ENCODE results near the gene SH3BP5.

The SH3BP5 gene

DNA sequence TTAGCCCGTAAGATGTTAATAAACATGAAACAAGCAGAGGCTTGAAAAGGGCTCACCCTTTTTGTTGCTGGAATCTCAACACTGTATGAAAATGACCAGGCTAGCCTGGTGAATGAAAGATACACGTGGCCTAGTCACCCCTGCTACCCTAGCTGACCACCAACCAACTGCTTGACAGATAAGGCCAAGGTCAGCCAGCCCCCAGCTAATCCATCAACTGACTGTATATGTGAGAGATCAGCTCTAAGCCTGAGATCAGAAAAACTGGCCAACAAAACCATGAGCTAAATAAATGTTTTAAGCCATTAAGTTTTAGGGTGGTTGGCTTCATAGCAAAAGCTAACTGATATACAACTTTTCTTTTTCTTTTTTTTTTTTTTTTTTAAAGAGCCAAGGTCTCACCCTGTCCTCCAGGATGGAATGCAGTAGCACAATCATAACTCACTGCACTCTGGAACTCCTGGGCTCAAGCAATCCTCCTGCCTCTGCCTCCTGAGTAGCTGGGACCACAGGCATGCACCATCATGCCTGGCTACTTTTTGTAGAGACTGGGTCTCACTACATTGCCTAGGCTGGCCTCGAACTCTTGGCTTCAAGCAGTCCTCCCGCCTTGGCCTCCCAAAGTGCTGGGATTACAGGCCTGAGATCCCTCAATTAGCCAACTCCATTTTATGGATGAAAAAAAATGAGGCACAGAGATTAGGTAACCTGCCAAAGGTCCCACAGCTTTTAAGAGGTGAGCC, 34.6 kb downstream of the SH3BP5 start:
- no peak for DNase-seq (ENCODE audit: low spot score)

DNA sequence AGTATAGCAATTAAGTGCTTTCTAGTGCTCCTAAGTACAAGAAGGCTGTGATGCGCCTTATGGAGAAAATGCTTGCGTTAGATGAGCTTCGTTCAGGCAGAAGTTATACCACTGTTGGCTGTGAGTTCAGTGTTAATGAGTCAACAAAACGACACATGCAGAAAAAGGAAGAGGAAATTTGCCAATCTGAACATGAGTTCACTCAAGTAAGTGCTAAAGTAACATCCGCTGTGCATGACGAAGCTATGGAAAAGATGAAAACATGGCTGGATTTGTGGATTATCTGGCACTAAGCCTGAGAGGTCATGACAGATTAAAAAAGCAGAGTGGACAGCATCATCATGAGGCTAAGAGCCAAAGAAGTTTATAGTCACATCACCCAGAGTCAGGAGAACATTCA, 36.9 kb downstream of the SH3BP5 start:
- no peak for DNase-seq (ENCODE audit: low spot score)

DNA sequence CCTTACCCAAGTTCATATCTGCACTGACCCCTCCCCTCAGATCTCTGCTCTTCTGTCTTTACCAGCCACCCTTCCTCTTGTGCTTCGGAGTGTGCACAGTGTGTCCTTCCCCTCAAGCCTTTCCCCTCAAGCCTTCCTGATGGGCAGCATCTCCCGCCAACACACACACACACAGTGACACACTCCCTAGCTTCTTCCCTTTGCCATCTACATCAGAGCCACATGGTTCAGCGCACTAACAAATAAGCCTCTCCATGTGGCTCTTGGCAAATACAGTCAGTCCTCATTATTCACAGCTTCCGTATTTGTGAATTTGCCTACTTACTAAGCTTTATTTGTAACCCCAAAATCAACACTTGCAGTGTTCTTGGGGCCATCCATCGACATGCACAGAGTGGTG, 37.5 kb downstream of the SH3BP5 start:
- no peak for DNase-seq (ENCODE audit: low spot score)

DNA sequence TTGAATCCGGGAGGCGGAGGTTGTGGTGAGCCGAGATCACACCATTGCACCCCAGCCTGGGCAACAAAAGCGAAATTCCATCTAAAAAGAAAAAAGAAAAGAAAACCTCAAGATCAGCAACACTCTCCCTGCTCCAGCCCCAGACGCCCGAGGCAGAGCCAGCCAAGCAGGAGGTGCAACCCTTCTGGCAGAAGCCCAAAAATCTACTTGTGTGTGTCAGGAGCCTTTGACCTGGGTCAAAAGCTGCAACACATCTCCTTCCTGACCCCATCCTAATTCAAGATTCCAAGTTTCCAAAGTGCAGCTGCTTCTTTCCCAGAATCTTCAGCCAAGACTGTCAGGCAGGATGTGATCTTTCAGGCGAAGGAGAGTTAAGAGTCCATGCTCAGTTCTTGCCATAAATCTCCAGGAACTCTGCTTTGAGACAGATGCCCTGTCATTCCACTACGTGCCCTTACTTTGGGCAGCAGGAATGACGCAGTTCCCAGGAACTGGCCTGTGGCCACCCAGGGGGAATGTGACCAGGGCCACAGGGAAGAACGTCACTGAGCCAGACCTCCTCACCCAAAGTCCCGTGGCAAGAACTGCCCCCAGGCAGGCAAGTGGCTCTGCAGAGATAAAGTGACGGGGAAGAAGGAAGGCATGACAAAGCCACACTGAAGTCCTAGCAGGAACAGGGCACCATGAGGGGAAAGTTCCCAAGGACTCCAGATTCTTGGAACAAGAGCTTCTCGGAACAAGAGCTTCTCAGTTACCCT, 39.4 kb downstream of the SH3BP5 start:
- DNase-seq (ENCODE audit: low spot score) = no peak

DNA sequence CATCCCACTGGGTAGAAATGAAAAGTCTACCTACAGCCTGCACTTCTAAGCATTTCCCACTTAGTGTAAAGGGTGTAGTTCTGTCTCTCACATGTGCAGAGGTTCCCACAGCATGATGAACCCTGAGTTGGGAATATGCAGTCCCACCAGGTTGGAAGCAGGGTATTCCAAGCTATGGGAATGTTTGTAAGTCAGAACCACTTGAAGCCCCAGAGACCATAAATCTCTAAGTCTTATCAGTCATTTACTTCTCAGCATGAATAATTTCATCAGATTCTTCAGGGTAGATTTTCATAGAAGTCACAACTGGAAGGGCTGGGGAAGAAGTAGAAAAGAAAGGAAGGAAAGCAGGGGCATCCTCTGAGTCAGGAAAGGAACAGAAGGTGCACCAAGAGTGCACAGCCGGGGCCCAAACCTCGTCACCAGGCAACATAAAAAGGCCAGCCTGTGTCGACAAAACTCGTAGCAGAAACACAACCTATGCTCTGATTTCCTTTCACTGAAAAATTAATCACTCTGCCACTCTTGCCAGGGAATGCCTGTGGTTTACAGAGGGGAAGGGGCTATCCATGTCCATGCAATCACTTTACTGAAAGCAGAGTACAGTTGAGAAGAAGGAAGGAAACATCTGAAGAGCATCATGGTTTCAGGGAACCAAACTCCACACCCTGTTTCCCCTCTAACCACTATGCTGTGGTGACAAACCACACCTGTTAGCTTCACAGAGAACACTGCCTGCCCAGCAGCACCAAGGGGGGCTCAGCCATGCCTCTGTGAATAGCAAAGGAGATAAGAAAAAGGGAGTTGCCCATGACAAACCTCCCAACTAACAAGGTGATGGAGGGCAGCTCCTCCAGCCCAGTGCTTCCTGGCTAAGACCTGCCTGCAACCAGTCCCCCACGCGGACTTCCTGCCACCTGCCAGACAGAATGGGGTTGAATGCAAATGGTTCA, 40.5 kb downstream of the SH3BP5 start:
- no peak for DNase-seq (ENCODE audit: low spot score)

DNA sequence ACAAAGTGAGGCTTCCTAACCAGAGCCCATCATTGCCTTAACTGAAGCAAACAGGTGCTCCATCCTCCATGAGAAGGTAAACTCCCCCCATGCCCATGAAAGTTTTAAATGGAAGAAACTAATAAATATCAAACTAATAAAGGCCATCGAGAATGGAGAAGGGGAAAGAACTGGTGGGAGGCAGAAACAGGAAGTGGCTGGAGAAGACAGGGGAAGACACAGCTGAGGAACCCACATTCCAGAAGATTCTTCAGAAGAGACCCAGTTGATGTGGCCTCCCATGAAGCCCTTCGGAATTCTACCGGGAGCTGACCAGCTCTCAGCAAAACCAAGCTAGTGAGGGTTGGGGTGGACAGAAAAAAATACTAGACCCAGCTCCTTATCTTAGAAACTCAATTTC, 41.6 kb downstream of the SH3BP5 start:
- DNase-seq (ENCODE audit: low spot score) = no peak

DNA sequence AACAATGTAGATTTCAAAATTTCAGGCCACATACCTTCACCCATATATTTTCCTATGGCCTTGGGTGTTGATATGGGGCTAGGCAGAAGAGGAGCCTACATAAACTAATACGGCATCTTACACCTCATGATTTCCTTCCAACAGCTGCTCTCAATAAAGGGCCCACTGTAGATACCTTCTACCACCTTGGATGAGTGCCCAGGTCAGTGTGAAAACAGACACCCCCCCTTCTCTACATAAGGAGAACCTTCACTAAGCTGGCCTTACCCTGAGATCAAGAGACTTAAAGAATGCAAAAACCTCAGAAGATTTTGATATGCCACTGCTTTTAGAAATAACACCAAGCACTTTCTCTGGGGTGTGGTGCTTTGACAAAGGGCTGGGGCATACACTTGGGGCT, 42.7 kb downstream of the SH3BP5 start:
- no peak for DNase-seq (ENCODE audit: low spot score)

DNA sequence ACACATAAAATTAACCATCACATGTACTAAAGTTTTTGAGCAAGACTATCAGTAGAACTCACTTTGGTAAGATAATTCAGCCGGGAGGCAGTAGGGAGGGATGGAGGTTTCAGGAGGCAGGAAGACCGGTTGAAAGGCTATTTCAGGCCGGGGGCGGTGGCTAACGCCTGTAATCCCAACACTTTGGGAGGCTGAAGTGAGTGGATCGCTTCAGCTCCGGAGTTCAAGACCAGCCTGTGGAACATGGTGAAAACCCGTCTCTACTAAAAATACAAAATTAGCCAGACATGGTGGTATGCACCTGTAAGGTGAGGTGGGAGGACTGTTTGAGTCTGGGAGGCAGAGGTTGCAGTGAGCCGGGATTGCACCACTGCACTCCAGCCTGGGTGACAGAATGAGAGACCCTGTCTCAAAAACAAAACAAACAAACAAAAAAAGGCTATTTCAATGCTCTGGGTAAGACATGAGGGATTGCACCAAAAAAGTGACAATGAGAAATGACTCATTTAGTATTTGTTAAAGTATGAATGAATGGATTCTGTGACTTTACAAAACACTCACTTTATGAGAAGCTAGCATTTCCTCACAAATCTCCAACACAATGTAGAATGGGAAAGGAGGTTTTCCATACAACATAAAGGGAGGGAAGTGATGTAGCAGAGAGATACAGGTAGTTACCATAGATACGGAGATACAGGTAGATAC, 43.9 kb downstream of the SH3BP5 start:
- DNase-seq (ENCODE audit: low spot score) = no peak

DNA sequence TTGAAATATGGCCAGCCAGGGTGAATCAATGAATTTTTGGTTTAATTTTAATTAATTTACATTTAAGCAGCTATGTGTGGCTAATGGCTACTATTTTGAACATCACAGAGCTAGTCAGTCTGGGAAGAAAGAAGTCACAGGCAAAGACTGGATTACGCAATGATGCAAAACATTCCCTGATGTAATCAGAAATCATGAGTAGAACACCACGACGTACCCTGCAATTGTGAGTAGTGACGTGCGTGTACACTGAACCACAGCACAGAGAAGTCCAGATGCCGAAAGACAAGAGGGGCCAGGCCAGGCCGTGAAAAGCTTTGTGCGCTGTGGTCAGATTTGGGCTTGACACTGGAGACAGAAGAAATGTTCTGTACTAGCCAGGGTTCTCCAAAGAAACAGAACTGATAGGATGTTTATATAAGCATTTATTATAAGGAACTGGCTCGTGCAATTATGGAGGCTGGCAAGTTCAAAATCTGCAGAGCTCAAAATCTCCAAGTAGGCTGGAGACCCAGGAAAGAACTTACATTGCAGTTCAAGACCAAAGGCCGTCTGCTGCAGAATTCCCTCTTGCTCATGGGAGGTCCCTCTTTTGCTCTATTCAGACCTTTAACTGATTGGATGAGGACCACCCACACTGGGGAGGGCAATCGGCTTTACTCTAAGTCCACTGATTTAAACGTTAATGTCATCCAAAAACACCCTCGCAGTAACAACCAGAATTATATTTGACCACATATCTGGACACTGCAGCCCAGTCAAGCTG, 44.6 kb downstream of the SH3BP5 start:
- DNase-seq (ENCODE audit: low spot score) = no peak

DNA sequence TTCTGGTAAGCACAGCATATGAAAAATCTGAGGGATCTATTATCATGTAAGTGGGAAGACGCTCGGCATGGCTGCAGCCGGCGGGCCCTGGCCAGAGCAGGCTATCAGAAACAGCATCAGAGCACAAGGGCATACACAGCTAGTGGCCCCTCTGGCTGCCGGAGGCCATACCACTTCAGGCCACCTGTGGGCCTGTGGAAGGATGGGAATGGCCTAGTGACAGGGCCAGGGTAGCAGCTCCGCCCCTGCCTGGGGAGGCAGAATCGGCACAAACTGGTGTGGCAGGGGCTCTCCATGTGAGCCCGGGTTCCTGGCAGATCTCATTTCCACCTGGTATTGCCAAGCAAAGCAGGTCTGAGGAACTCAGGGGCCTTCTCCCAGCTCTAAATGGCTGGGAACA, 46.4 kb downstream of the SH3BP5 start:
- no peak for DNase-seq (ENCODE audit: low spot score)

DNA sequence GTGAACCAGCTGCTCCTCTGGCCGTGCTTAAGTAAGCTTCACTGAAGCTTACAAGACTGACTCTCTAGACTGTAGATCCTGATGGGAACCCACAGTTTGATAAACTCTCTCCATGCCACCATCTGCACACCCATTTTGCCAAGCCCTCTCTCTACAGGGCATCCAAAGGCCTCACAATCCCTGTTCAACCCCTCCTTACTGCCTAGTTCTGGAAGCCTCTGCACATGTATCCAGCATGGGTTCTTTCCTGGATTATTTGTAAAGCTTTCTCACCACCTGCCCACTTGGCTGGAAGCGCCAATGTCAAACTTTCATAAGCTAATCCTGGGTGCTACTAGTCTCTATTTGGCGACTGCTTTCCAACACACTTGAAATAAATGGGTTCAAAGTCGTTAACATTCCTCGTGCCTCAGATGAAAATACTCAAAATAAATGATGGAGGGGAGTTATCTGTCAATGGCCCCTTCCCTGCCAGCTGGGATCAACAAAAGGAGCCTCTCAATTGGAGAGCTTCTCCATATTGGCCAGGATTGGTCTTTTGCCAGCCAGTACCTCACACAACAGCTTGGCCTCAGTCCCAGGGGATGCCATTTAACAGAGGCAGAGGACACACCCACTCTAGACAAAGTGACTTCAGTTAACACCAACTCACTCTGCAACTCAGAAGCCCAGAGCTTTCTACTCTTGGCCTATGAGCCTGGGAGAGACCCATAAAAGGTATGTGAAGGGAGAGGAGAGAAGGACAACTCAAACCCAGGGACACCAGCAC, 48.1 kb downstream of the SH3BP5 start:
- no peak for DNase-seq (ENCODE audit: low spot score)

DNA sequence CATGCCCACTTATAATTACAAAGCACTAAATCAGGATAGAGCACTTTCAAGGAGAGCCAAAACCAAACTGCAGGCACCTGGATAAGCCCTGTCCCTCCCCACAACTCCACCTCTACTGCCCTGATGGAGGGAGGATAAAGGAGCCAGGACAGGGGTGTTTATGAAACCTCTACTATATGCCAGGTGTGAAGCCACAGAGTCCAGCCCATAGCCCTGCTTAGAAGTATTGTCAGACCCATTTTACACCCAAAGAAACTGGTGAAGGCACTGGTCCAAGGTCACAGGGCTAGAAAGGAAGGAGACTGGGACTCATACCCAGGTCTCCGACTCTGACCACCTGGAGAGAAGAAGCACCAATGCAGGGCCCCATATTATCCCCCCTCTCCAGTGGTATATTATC, 48.7 kb downstream of the SH3BP5 start:
- no peak for DNase-seq (ENCODE audit: low spot score)

DNA sequence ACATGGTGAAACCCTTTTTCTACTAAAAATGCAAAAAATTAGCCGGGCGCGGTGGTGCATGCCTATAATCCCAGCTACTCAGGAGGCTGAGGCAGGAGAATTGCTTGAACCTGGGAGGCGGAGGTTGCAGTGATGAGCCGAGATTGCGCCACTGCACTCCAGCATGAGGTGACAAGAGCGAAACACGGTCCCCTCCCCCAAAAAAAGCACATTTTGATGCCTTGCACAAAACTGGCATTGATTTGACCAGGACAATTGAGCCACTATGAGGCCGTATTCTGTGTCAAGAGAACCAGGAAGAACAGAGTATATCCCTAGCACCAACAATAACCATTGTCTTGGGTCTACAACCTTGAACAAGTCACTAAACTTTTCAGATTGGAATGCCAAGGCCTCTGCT, 50.6 kb downstream of the SH3BP5 start:
- DNase-seq (ENCODE audit: low spot score) = no peak

DNA sequence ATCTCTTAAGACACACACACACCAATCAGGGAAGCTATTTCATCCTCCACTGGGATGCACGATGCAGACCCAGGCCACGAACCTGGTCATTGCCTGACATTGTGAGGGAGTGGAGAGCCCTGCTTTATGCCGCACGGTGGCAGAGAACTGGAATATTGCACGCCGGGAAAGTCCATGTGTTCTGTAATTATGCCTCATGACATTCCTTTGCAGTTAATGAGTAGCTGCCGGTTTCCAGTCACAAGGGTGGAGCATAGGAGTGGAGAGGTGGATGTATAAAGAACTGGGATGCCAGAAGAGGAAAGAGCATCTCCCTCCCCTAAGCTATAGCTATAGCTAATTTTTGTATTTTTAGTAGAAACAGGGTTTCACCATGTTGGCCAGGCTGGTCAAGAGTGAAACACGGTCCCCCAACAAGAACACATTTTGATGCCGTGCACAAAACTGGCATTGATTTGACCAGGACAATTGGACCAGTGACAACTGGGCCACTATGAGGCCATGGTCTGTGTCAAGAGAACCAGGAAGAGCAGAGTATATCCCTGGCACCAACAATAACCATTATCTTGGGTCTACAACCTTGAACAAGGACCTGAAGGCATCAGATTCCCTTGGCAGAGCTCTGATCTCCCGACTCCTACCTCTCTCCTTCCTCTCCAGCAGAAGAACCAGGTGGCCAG, 51.4 kb downstream of the SH3BP5 start:
- no peak for DNase-seq (ENCODE audit: low spot score)

DNA sequence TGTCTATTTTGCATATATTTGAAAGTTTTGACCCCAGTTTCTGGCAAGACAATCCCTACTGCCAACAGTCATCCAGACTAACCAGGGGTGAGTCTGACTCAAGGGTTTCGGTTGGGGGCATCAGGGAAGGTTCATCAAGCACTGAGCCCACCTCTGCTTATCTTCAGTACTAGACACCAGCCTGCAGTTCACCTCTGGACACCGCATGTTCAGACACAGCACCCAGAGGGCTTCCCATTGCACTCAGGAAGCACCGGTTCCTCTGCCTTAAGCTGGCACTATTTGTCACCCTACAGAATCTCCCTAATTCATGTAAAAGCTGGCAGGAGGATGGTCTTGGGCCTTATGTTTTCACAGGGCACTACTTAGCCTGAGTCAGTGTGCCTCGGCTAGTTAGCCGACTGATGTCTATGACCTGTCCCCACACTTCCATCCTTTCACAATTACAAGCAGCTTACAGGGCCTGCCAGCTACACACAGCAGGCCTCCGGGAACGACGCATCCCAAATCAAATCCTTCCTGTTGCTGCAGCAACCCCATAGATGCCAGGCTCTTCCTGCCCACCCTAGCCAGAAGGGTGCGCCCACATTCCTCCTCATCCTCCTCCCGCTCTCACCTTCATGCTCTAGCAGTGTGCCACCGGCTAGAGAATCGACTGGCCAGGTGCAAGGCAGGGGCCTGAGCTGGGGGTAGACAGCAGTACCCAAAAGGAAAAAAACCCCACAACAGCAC, 52.5 kb downstream of the SH3BP5 start:
- DNase-seq (ENCODE audit: low spot score) = no peak

DNA sequence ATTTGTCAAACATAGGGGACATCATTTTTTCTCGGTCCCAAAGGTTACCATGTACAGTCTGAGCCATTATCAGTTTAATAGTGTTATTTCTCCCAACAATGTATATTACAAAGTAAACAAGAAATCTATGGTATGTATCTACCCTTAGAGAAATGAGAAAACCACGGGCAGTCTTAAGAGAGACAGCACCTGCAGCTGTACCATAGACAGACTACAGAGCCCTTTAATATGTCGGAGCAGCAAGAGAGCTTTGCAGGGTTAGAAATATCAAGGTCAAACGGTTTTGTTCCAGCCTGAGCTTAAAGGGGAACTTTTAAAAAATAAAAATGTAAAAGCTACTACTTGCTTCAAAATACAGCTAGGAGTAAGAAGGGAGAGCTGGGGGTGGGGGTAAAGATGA, 53.2 kb downstream of the SH3BP5 start:
- no peak for DNase-seq (ENCODE audit: low spot score)

DNA sequence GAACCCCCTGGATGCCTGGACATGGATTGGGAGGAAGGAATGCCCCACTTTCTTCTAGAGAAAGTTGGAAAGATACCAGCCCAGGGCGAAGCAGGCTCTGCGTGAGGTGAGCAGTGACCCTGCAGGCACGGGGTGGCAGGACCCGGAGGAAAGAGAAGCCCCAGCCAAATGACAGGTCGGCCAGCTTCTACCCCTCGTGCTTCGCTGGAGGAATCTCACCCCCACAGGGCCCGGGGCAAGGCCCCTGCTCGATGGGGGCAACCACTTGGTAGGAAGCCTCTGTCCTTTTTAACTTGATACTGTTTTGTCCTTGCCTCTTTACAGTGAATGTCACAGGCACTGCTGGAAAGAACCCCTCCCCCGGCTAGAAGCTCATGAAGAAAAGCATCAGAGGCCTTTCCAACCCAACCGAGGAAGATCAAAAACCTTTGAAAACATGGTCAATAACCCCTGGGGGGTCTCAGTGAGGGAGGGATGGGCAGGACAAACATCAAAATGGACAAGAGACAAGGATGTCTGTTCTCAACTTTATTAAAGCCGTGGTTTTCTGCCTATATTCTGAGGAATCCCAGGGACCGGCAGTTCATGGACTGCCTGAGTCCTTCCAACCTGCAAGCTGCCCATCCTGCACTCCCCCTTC, 54.4 kb downstream of the SH3BP5 start:
- DNase-seq (ENCODE audit: low spot score) = no peak

DNA sequence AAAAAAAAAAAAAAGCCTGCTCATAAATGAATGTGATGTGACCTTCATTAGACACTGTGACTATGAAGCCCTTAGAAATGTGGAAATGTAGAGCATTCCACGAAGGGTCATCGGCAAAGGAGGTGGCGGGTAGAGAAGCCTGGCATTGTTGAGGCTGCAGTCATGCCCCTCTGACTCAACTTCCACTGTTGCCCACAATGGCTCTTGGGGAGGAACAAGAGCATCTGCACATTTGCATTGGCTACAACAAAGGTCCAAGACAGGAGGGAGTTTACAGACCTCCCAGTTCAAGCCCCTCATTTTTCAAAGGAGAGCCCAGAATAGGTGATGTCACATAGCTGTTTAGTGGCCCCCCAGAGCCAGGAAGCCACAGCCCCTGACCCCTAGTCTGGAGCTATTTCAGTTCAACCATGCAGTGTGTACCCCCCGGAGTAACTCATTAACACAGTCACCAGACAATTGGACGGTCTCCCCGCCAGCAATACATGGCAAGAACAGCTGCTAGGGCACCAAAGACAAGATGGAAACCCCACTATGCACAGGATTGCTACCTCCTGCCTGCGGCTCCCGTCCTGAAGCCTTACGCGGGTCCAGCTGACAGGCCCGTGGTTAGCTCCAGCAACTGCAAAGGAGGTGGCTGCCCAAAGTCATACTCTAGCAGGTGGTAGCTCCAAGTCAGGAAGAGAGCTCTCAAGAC, 56.2 kb downstream of the SH3BP5 start:
- DNase-seq (ENCODE audit: low spot score) = no peak

All from hematopoietic multipotent progenitor cell treated with erythropoietin and hydrocortisone succinate and interleukin-3 and kit ligand, for 17 days (in vitro differentiated cells).